Sigmoid colon (tissue), 7 donors: ENCODE results near the gene IL23A. TPM values are rescaled to one million over a fixed set of nuclear protein-coding genes. Genes with fewer than 3 reads are reported as not detected.

Experiments used
- DNase-seq: peaks from one replicate; pipeline ENCODE4 v3.0.0-alpha.2; 2019
- H3K27ac ChIP-seq, 4 donors: fragments of 200-600 bp; sonication (generic); one replicate each; pipeline ENCODE4 v1.5.1; 2016 to 2019; ENCODE audit warnings: mild to moderate bottlenecking in 1 of 4
- H3K27me3 ChIP-seq, 3 donors: fragments of 200-600 bp; sonication (generic); one replicate each; pipeline ENCODE4 v1.5.1; 2019; ENCODE audit warnings: mild to moderate bottlenecking in 1 of 3
- H3K36me3 ChIP-seq, 4 donors: fragments of 200-600 bp; sonication (generic); one replicate each; pipeline ENCODE4 v1.5.1; 2016 to 2019
- H3K4me1 ChIP-seq, 4 donors: fragments of 200-600 bp; sonication (generic); one replicate each; pipeline ENCODE4 v1.5.1; 2017 to 2019
- H3K4me3 ChIP-seq, 4 donors: fragments of 200-600 bp; sonication (generic); one replicate each; pipeline ENCODE4 v1.5.1; 2017 to 2019; ENCODE audit warnings: mild to moderate bottlenecking in 2 of 4, moderate library complexity in 1 of 4
- H3K9me3 ChIP-seq, 4 donors: fragments of 200-600 bp in 3 of 4; sonication (generic) in 3 of 4; one replicate each; pipeline versions ENCODE4 v1.5.1 to v1.6.1; 2013 to 2019
- EP300 ChIP-seq, 4 donors: sonication (generic); formaldehyde crosslinking; IDR thresholded peaks; one replicate each; pipeline ENCODE4 v1.6.1; 2017; ENCODE audit warnings: antibody characterized with exemption in 4 of 4
- POLR2A ChIP-seq, 2 donors: fragments of 450-650 bp; IDR thresholded peaks; one replicate each; pipeline ENCODE4 v1.6.1; 2016; ENCODE audit warnings: antibody characterized with exemption in 2 of 2, mild to moderate bottlenecking in 2 of 2, moderate library complexity in 2 of 2
- POLR2AphosphoS5 ChIP-seq, 4 donors: sonication (generic); formaldehyde crosslinking; IDR thresholded peaks; one replicate each; pipeline ENCODE4 v1.6.1; 2017; ENCODE audit warnings: antibody characterized with exemption in 4 of 4
- WGBS, 2 donors: extraction: QIAGEN DNeasy Blood & Tissue Kit; methylation state at CpG; one replicate each; pipeline ENCODE4 v1.1.7; 2013; 5-methylcytosine and 5-hydroxymethylcytosine counted together
- intact Hi-C: fragments of 100-400 bp; cut with DNase I; formaldehyde crosslinking; loops from one replicate; pipeline ENCODE4 v1.15.1; 2023
- polyA plus RNA-seq, 3 donors: library from polyadenylated mRNA; stranded (reverse); fragments of 200-250 nt; gene quantifications; one replicate each; pipeline ENCODE4 v1.2.3, GENCODE V29; 2013
- total RNA-seq, 4 donors: library from RNA; depleted of rRNA; stranded (reverse); fragments of >200 nt; gene quantifications; one replicate each; pipeline ENCODE4 v1.1.0, GENCODE V29; 2016
- TF ChIP-seq, protein P1 (sequence below), 4 experiments: fragments of 450-650 bp in 3 of 4; fragments of 200-600 bp in 1 of 4; IDR thresholded peaks; one replicate each; pipeline ENCODE4 v1.5.1; 2016 to 2019; ENCODE audit warnings: antibody characterized with exemption in 4 of 4, mild to moderate bottlenecking in 3 of 4, moderate library complexity in 2 of 4
- donor health status: healthy with polysubstance abuse.
- donor health status: Bipolar disorder and iron deficiency.
- donor health status: healthy.

IL23A gene
- total and polyA plus RNA-seq, 7 donors, result 3.6 TPM; not detected in 6

DNA sequence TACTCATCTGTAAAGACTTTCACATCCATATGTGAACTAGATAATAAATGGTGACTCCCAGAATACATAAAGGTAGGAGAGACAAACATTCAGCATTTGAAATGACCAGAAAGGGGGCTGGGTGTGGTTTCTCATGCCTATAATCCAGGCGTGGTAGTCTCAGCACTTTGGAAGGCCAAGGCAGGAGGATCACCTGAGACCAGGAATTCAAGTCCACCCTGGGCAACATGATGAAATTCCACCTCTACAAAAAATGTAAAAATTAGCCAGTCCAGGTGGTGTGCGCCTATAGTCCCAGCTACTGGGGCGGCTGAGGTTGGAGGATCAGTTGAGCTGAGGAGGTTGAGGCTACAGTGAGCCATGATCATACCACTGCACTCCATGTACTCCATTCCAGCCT lies 34.4 kb upstream of the IL23A start:
- Histone ChIP-seq H3K4me3 (no peak overlapping the region), H3K36me3 (peaks cover 4 to 47% (median 8%) of the 10 kb centered on the region in 4 donors), H3K9me3 (no peaks in the 10 kb centered on the region), H3K4me1 (peaks cover 0 to 28% (median 13%) of the 10 kb centered on the region in 4 donors), H3K27me3 (no peaks in the 10 kb centered on the region), H3K27ac (no peak overlapping the region)
- intact Hi-C loops, result no loop called here
- TF ChIP-seq POLR2AphosphoS5 (IDR thresholded peaks at IDR 0.05) (no peak), EP300 (IDR thresholded peaks at IDR 0.05) (no peak), POLR2A (IDR thresholded peaks at IDR 0.05) (no peak)
- TF ChIP-seq, protein P1, sequence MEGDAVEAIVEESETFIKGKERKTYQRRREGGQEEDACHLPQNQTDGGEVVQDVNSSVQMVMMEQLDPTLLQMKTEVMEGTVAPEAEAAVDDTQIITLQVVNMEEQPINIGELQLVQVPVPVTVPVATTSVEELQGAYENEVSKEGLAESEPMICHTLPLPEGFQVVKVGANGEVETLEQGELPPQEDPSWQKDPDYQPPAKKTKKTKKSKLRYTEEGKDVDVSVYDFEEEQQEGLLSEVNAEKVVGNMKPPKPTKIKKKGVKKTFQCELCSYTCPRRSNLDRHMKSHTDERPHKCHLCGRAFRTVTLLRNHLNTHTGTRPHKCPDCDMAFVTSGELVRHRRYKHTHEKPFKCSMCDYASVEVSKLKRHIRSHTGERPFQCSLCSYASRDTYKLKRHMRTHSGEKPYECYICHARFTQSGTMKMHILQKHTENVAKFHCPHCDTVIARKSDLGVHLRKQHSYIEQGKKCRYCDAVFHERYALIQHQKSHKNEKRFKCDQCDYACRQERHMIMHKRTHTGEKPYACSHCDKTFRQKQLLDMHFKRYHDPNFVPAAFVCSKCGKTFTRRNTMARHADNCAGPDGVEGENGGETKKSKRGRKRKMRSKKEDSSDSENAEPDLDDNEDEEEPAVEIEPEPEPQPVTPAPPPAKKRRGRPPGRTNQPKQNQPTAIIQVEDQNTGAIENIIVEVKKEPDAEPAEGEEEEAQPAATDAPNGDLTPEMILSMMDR (IDR thresholded peaks at IDR 0.05), result no peak
- DNase-seq, result no peak
- 87 to 97% methylated on average over 3 of the region's 3 CpGs for WGBS, 2 donors

DNA sequence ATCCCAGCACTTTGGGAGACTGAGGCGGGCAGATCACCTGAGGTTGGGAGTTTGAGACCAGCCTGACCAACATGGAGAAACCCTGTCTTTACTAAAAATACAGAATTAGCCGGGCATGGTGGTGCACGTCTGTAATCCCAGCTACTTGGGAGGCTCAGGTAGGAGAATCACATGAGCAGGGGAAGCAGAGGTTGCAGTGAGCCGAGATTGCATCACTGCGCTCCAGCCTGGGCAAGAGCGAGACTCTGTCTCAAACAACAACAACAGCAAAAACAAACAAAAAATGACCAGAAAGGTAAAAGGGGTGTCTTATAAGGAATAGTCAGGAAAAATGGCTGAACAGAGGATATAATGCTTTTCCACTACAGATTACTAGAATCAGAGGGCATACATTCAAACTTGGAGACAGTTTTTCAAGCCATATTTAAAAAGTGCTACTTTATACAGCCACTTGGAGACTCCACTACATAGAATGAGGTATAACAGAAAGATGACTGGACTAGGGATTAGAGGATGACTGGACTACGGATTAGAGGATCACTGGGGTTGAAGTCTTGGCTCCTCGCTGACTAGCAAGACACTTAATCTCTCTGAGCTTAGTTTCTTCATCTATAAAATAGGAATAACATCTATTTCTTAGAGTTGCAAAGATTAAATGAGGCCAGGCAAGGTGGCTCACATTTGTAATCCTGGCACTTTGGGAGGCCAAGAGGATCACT lies 33.7 kb upstream of the IL23A start:
- intact Hi-C loops, result no loop called here
- H3K36me3 ChIP-seq, result peaks cover 4 to 55% (median 8%) of the 10 kb centered on the region in 4 donors
- 94 to 95% methylated on average over 8 of the region's 8 CpGs for WGBS, 2 donors

DNA sequence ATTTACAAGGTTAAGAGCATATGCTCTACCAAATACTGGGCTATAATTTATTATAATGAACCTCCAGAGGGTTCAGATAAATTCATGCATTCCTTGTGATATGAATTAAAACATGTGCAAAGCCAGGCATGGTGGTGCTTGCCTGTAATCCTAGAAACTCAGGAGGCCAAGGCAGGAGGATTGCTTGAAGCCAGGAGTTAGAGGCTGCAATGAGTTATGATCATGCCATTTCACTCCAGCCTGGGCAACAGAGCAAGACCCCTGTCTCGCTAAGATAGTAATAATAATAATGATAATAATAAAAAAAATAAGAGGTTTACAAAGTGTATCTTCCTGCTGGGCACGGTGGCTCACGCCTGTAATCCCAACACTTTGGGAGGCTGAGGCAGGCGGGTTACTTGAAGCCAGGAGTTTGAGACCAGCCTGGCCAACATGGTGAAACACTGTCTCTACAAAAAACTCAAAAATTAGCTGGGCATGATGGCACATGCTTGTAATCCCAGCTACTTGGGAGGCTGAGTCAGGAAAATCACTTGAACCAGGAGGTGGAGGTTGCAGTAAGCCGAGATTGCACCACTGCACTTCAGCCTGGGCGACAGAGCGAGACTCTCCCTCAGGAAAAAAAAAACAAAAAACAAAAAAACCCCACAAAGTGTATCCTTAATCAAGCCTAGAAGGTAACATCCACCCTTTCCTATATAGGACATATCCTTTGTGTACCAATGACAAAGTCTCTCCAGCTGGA lies 31.3 kb upstream of the IL23A start:
- DNase-seq, result no peak
- H3K9me3 ChIP-seq, result no peaks in the 10 kb centered on the region
- intact Hi-C loops, result no loop called here
- peaks cover 4 to 72% (median 13%) of the 10 kb centered on the region in 4 donors for H3K36me3 ChIP-seq
- H3K4me3 ChIP-seq, result no peak overlapping the region
- no peaks in the 10 kb centered on the region for H3K27me3 ChIP-seq
- peaks cover 0 to 8% (median 0%) of the 10 kb centered on the region in 4 donors for H3K4me1 ChIP-seq
- TF ChIP-seq POLR2AphosphoS5 (IDR thresholded peaks at IDR 0.05), result no peak
- no peak for TF ChIP-seq POLR2A (IDR thresholded peaks at IDR 0.05)
- TF ChIP-seq, protein P1 (IDR thresholded peaks at IDR 0.05), result no peak
- no peak for TF ChIP-seq EP300 (IDR thresholded peaks at IDR 0.05)
- 97 to 98% methylated on average over 7 of the region's 7 CpGs for whole genome bisulfite sequencing, 2 donors
- H3K27ac ChIP-seq, result no peak overlapping the region

More for the DNA sequence above, 33.7 kb upstream of the IL23A start:
- Histone ChIP-seq H3K4me1 (peaks cover 0 to 26% (median 11%) of the 10 kb centered on the region in 4 donors), H3K27ac (no peak overlapping the region), H3K27me3 (no peaks in the 10 kb centered on the region), H3K4me3 (no peak overlapping the region), H3K9me3 (no peaks in the 10 kb centered on the region)
- no peak for DNase-seq
- TF ChIP-seq EP300 (IDR thresholded peaks at IDR 0.05), result no peak
- TF ChIP-seq, protein P1 (IDR thresholded peaks at IDR 0.05), result no peak
- no peak for TF ChIP-seq POLR2AphosphoS5 (IDR thresholded peaks at IDR 0.05)
- no peak for TF ChIP-seq POLR2A (IDR thresholded peaks at IDR 0.05)

DNA sequence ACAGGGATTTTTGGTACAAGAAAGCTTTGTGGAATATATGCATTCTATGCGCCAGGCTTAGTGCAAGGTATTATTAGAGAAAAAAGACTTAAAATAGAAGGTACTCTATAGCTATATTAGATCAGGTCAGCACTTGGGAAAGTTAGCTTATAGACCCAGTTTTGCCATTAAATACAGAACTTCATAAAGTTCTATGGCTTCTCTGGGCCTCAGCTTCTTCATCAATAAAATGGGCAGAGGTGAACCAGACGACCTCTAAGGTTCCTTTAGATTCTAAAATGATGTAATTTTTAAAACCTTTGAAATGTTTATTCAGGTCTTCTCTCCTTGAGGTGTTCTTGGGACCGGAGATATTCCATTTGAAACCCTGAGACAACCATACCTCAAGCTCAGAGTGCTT lies 30.0 kb upstream of the IL23A start:
- TF ChIP-seq POLR2AphosphoS5 (IDR thresholded peaks at IDR 0.05) (no peak), POLR2A (IDR thresholded peaks at IDR 0.05) (no peak), EP300 (IDR thresholded peaks at IDR 0.05) (no peak)
- TF ChIP-seq, protein P1 (IDR thresholded peaks at IDR 0.05), result no peak
- no peaks in the 10 kb centered on the region for H3K4me1 ChIP-seq
- intact Hi-C loops, result no loop called here
- no peaks in the 10 kb centered on the region for H3K27me3 ChIP-seq
- DNase-seq, result no peak
- 89 to 93% methylated on average over 3 of the region's 3 CpGs for WGBS, 2 donors
- H3K36me3 ChIP-seq, result peaks cover 4 to 82% (median 13%) of the 10 kb centered on the region in 4 donors
- no peak overlapping the region for H3K27ac ChIP-seq
- no peaks in the 10 kb centered on the region for H3K9me3 ChIP-seq
- H3K4me3 ChIP-seq, result no peak overlapping the region
